Measurements from ENCODE around the gene SLC35G6.
"Not testable (repeated sequence)": the region's sequence is repeated elsewhere in the genome, so short reads cannot be mapped to it uniquely, and the experiment has no call there.

Gene SLC35G6

DNA sequence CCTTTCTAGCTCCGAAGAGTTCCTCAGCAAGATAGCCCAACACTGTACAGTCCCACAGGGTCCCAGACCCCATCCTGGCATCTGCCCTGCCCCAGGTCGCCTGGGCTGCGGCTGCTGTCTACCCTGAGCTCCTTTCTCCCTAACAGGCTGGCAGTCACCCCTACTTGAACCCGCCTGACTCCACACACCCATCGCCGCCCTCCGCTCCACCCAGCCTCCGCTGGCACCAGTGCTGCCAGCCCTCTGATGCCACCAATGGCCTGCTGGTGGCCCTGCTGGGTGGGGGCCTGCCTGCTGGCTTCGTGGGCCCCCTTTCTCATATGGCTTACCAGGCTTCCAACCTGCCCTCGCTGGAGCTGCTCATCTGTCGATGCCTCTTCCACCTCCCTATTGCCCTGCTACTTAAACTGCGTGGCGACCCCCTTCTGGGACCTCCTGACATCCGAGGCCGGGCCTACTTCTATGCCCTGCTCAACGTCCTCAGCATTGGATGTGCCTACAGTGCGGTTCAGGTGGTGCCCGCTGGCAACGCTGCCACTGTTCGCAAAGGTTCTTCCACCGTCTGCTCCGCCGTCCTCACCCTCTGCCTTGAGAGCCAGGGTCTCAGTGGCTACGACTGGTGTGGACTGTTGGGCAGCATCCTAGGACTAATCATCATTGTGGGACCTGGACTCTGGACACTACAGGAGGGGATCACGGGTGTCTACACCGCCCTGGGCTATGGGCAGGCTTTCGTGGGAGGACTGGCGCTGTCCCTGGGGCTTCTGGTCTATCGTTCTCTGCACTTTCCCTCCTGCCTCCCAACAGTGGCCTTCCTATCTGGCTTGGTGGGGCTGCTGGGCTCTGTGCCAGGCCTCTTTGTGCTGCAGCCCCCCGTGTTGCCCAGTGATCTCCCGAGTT, 846 bp downstream of the SLC35G6 start:
- not testable (repeated sequence) for ATAC-seq, H3K27me3 Mint-ChIP-seq, DNase-seq, H3K9me3 Mint-ChIP-seq
- Mint-ChIP-seq H3K4me1 (peaks cover 76% of the 10 kb centered on the region), H3K4me3 (peak overlapping the region; percentile 89 to 99), H3K27ac (peak overlapping the region in 1 of 2 donors; percentile 100)

DNA sequence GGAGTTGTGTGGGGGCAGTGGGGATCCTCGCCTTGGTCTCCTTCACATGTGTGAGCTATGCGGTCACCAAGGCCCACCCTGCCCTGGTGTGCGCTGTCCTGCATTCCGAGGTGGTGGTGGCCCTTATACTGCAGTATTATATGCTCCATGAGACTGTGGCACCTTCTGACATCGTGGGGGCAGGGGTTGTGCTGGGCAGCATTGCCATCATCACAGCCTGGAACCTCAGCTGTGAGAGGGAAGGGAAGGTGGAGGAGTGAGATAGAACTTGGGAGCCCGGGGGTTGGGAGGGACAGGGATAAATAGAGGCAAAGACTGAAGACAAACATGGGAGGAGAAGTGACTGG, 1.5 kb downstream of the SLC35G6 start:
- not testable (repeated sequence) for ATAC-seq, DNase-seq, H3K9me3 Mint-ChIP-seq, H3K27me3 Mint-ChIP-seq
- peak overlapping the region; percentile 89 to 99 for H3K4me3 Mint-ChIP-seq
- peaks cover 76% of the 10 kb centered on the region for H3K4me1 Mint-ChIP-seq
- peak overlapping the region; percentile 100 for H3K27ac Mint-ChIP-seq

DNA sequence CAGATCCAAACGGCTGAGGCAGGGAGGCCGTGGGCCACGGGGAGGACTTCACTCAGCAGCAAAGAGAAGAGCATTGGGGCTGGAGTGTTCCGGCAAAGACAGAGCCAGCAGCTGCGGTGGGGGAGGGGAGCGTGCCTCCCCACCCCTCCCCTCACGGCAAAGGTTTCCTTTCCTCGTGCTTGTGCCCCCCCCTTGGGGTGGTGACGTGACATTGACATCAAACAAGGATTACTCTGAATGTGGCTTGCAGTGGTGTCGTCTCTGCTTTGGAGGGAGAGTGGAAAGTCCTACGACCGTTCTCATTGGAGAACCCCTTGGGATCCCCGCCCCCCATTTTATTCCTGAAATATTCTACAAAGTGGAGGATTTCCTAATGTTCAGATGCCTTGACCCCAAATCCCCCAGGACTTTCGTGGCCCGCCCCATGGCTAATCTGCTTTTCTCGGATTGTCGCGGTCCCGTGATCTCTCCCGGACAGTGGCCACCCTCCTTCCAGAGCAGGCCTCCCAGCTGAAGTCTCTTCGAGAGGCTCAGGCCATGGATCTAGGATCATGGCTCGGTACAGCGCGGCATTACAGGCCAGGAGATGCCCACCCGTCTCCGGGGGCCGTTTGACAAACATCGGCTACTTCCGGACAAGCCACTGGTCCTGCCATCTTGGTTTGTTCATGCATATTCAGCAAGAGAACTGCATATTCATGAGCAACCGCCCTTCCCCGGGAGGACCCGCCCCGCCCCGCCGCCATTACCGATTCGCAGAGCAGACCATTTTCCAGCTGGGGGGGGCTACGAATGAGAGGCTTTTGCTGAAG, 2.2 kb downstream of the SLC35G6 start:
- ATAC-seq = peak; percentile 69
- H3K4me1 Mint-ChIP-seq = peaks cover 74% of the 10 kb centered on the region

DNA sequence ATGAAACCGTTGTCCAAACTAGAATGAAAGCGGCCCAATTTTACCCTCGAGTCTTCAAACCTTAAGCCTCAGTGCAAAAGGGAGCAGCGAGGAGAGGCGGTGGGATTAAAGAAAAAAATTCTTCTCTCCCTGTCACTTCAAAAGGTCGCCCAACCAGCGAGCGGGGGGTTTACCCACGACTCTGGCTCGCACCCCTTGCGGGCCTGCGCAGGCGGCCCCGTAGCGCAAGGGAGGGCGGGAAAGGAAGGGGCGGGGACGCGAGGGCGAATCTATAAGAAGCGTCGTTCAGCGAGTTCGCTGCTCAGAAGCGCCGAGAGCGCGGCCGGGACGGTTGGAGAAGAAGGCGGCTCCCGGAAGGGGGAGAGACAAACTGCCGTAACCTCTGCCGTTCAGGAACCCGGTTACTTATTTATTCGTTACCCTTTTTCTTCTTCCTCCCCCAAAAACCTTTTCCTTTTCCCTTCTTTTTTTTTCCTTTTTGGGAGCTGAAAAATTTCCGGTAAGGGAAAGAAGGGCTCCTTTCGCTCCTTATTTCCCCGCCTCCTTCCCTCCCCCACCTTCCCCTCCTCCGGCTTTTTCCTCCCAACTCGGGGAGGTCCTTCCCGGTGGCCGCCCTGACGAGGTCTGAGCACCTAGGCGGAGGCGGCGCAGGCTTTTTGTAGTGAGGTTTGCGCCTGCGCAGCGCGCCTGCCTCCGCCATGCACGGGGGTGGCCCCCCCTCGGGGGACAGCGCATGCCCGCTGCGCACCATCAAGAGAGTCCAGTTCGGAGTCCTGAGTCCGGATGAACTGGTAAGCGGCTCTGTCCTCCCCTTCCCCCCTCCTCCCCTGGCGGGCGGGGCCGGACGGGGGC, 3.0 kb downstream of the SLC35G6 start, which contains the start of gene POLR2A:
Gene POLR2A (plus strand): TSS at position 300 of the 852 bp plus-strand sequence.
- ATAC-seq (peak; percentile 74), DNase-seq (peak; percentile 98 to 100)
- H3K4me1 Mint-ChIP-seq = peaks cover 79% of the 10 kb centered on the region
- H3K9me3 Mint-ChIP-seq = no peaks in the 10 kb centered on the region
- H3K4me3 Mint-ChIP-seq = peak within 1 kb of the TSS; percentile 89 to 99
- no peaks in the 10 kb centered on the region for H3K27me3 Mint-ChIP-seq
- H3K27ac Mint-ChIP-seq = peak within 1 kb of the TSS; percentile 100

More for the DNA sequence above, 2.2 kb downstream of the SLC35G6 start:
- DNase-seq = peak; percentile 91 to 94
- H3K4me3 Mint-ChIP-seq = peak overlapping the region; percentile 89 to 99
- peak overlapping the region; percentile 100 for H3K27ac Mint-ChIP-seq
- H3K27me3 Mint-ChIP-seq = no peaks in the 10 kb centered on the region
- no peaks in the 10 kb centered on the region for H3K9me3 Mint-ChIP-seq

DNA sequence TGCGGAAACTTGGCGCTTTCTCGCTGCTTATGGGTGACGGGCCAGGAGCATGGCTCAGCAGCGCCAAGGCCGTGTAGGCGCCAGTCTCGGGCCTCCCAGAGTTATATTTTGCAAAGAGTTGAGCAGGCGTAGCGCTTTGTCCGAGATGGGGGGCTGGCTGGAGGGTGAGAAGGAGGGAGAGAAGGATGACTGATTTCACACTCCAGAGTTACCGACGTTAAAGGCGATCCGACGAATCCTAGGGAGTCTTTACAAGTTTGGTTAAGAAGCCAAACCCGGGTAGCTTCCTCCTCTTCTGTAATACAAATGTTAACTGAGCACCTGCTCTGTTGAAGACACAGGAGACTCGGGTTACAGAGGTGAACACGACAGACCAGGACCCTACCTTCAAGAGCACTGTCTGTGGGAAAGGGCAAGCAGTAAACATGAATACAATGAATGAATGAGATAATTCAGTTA, 3.7 kb downstream of the SLC35G6 start:
- H3K27me3 Mint-ChIP-seq = no peaks in the 10 kb centered on the region
- ATAC-seq = no peak

DNA sequence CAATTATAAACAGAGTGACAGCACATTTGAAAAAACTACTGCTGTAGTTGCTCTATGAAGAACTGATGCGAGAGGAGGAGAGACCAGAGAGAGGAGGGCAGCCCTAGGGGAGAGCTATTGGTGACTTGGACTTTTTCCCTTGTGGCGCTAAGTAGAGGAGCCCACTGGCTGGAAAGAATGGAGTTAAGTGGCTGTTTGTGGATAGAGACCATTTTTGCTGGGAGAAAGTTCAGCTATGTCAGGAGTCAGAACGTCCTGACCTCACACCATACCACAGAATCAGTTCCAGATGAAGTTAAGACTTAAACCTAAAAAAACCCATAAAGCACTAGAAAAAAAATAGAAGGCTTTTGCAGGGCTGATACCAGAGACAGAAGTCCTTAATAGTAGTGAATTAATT, 4.9 kb downstream of the SLC35G6 start:
- H3K27me3 Mint-ChIP-seq = no peaks in the 10 kb centered on the region
- ATAC-seq (no peak), DNase-seq (no peak)
- peaks cover 80% of the 10 kb centered on the region for H3K4me1 Mint-ChIP-seq
- no peaks in the 10 kb centered on the region for H3K9me3 Mint-ChIP-seq
- peak overlapping the region; percentile 76 to 78 for H3K4me3 Mint-ChIP-seq
- H3K27ac Mint-ChIP-seq = peak overlapping the region in 1 of 2 donors; percentile 28

More for the DNA sequence above, 3.7 kb downstream of the SLC35G6 start:
- H3K4me1 Mint-ChIP-seq = peaks cover 83% of the 10 kb centered on the region
- H3K27ac Mint-ChIP-seq = peak overlapping the region; percentile 100
- H3K9me3 Mint-ChIP-seq = no peaks in the 10 kb centered on the region
- H3K4me3 Mint-ChIP-seq = peak overlapping the region; percentile 89 to 99
- no peak for DNase-seq

DNA sequence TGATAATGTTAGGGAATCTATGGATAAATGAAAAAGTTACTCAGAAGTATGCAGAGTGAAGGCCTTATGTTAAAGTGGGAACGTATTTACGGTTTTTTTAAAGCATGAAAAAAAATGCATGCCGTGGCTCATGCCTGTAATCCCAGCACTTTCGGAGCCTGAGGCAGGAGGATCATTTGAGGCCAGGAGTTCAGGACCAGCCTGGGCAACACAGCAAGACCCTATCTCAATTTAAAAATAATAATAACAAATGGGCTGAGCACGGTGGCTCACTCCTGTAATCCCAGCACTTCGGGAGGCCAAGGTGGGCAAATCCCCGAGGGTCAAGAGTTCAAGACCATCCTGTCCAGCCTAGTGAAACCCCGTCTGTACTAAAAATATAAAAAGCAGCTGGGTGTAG, 8.9 kb downstream of the SLC35G6 start:
- no peak for ATAC-seq
- H3K4me3 Mint-ChIP-seq = no peak overlapping the region

DNA sequence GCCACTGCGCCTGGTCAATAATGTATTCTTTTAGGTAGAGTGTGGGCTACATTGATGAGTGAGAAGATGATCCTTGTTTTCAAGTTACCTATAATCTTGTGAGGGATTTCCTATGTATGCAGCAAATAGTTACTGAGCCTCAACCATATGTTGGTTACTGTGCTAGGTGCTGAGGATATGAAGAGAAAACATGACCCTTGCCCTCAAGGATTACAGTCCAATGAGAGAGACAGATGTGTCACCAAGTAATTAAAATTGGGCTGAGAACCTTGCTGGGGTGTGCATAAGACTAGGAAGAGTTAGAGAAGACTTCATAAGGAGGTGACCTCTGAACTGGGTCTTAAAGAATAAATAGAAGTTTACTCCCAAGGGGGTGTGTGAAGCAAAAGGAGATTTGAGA, 10.3 kb downstream of the SLC35G6 start:
- no peak for DNase-seq
- no peaks in the 10 kb centered on the region for H3K9me3 Mint-ChIP-seq
- ATAC-seq = no peak
- H3K27ac Mint-ChIP-seq = peak overlapping the region in 1 of 2 donors; percentile 1
- no peak overlapping the region for H3K4me3 Mint-ChIP-seq
- H3K4me1 Mint-ChIP-seq = peaks cover 64% of the 10 kb centered on the region
- no peaks in the 10 kb centered on the region for H3K27me3 Mint-ChIP-seq

More for the DNA sequence above, 8.9 kb downstream of the SLC35G6 start:
- no peak for DNase-seq
- Mint-ChIP-seq H3K27me3 (no peaks in the 10 kb centered on the region), H3K9me3 (no peaks in the 10 kb centered on the region), H3K4me1 (peaks cover 77% of the 10 kb centered on the region), H3K27ac (peak overlapping the region in 1 of 2 donors; percentile 35)

DNA sequence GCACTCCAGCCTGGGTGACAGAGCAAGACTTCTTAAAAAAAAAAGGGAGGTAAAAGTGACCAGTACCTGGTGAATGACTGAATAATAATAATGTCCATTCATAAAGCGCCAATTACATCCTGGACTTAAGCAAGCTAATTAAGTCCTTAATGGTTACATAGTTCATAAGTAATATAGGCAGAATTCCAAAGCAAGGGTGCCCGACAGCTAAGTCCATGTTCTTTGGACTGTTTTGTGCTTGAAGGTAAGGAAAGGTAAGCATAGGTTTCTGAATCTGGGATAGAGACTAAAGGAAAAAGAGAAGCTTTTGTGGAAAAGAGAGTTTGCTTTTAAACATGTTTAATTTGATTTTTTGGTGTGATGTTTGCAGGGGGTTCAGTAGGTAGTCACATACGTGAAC, 12.7 kb downstream of the SLC35G6 start:
- H3K4me3 Mint-ChIP-seq = no peak overlapping the region
- ATAC-seq = no peak

DNA sequence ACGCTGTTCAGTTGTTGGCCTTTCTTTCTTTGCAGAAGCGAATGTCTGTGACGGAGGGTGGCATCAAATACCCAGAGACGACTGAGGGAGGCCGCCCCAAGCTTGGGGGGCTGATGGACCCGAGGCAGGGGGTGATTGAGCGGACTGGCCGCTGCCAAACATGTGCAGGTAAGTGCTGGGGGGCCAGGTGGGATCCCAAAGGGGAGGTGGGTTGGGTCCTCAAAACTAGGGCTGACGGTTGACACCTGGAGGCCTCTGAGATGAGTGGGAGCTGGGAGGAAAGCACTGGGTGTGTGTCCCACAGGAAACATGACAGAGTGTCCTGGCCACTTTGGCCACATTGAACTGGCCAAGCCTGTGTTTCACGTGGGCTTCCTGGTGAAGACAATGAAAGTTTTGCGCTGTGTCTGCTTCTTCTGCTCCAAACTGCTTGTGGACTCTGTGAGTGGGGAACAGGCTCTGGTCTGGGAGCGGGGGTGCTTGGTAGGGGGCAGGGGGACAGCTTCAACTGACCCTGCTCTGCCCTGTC, 14.7 kb downstream of the SLC35G6 start:
- no peaks in the 10 kb centered on the region for H3K27me3 Mint-ChIP-seq

More for the DNA sequence above, 12.7 kb downstream of the SLC35G6 start:
- Mint-ChIP-seq H3K27me3 (no peaks in the 10 kb centered on the region), H3K9me3 (no peaks in the 10 kb centered on the region), H3K27ac (peak overlapping the region in 1 of 2 donors; percentile 41), H3K4me1 (peaks cover 43% of the 10 kb centered on the region)
- no peak for DNase-seq

DNA sequence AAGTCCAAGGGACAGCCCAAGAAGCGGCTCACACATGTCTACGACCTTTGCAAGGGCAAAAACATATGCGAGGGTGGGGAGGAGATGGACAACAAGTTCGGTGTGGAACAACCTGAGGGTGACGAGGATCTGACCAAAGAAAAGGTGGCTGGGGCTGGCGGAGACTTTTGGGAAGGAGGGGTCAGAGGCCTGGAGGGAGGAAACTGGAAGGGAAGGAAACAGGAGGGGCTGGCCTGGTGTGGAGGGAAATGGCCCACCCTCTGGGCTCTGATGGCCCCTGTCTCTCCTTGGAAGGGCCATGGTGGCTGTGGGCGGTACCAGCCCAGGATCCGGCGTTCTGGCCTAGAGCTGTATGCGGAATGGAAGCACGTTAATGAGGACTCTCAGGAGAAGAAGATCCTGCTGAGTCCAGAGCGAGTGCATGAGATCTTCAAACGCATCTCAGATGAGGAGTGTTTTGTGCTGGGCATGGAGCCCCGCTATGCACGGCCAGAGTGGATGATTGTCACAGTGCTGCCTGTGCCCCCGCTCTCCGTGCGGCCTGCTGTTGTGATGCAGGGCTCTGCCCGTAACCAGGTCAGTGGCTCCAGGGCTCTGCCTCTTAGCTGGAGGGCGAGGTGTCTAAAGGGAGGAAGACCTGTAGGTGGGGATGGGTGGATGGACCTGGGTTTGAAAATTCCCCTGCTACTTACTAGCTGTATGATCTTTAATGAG, 15.4 kb downstream of the SLC35G6 start:
- Mint-ChIP-seq H3K4me3 (no peak overlapping the region), H3K27ac (peak overlapping the region in 1 of 2 donors; percentile 81), H3K9me3 (no peaks in the 10 kb centered on the region), H3K27me3 (no peaks in the 10 kb centered on the region), H3K4me1 (peaks cover 21% of the 10 kb centered on the region)
- DNase-seq (no peak), ATAC-seq (no peak)

More for the DNA sequence above, 14.7 kb downstream of the SLC35G6 start:
- peak overlapping the region in 1 of 2 donors; percentile 20 for H3K27ac Mint-ChIP-seq
- DNase-seq (no peak), ATAC-seq (no peak)
- peaks cover 27% of the 10 kb centered on the region for H3K4me1 Mint-ChIP-seq
- H3K4me3 Mint-ChIP-seq = no peak overlapping the region
- H3K9me3 Mint-ChIP-seq = no peaks in the 10 kb centered on the region

DNA sequence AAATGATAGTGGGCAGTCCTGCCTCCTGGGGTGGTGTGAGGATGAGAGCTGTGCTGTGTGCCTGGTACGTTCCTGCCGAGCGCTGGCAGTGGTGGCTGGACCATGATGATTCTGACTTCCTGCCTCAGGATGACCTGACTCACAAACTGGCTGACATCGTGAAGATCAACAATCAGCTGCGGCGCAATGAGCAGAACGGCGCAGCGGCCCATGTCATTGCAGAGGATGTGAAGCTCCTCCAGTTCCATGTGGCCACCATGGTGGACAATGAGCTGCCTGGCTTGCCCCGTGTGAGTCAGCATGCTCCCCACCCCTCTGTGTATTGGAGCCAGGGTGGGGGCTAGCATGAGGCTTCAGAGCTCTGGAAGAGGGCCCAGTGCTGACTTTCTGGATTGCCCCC, 16.0 kb downstream of the SLC35G6 start:
- DNase-seq = no peak
- peaks cover 17% of the 10 kb centered on the region for H3K4me1 Mint-ChIP-seq
- no peak for ATAC-seq
- H3K4me3 Mint-ChIP-seq = no peak overlapping the region
- no peaks in the 10 kb centered on the region for H3K27me3 Mint-ChIP-seq
- peak overlapping the region in 1 of 2 donors; percentile 81 for H3K27ac Mint-ChIP-seq
- no peaks in the 10 kb centered on the region for H3K9me3 Mint-ChIP-seq

DNA sequence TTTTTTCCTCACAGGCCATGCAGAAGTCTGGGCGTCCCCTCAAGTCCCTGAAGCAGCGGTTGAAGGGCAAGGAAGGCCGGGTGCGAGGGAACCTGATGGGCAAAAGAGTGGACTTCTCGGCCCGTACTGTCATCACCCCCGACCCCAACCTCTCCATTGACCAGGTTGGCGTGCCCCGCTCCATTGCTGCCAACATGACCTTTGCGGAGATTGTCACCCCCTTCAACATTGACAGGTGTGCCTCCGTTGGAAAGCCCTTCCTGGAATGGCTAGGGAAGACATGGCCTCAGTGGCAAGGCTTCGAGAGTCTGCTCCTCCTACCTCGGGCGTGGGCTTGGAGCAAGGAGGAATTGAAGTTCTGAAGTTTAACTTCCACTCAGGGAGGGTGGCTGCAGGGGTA, 16.4 kb downstream of the SLC35G6 start:
- H3K27me3 Mint-ChIP-seq = no peaks in the 10 kb centered on the region
- H3K27ac Mint-ChIP-seq = peak overlapping the region in 1 of 2 donors; percentile 81
- no peak for ATAC-seq

DNA sequence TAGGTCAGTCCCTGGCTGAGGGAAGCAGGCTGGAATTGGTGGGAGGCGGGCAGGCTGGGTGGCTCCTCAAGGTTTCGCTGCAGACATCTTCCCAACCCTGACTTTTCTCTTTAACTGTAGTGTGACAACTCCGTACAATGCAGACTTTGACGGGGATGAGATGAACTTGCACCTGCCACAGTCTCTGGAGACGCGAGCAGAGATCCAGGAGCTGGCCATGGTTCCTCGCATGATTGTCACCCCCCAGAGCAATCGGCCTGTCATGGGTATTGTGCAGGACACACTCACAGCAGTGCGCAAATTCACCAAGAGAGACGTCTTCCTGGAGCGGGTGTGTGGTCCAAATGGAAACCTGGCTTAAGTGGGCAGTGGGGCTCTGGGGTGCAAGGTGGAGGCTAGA, 17.9 kb downstream of the SLC35G6 start:
- peaks cover 1% of the 10 kb centered on the region for H3K4me1 Mint-ChIP-seq
- H3K27ac Mint-ChIP-seq = no peak overlapping the region

More for the DNA sequence above, 16.4 kb downstream of the SLC35G6 start:
- DNase-seq = no peak
- H3K4me3 Mint-ChIP-seq = no peak overlapping the region
- H3K9me3 Mint-ChIP-seq = no peaks in the 10 kb centered on the region
- H3K4me1 Mint-ChIP-seq = peaks cover 17% of the 10 kb centered on the region

More for the DNA sequence above, 17.9 kb downstream of the SLC35G6 start:
- H3K9me3 Mint-ChIP-seq = no peaks in the 10 kb centered on the region
- no peaks in the 10 kb centered on the region for H3K27me3 Mint-ChIP-seq
- ATAC-seq = no peak
- H3K4me3 Mint-ChIP-seq = no peak overlapping the region
- DNase-seq = no peak
